Stomach (tissue), 9 donors: Measurements from ENCODE around the gene TRNP1. TPM values are rescaled to one million over a fixed set of nuclear protein-coding genes. Genes with fewer than 3 reads are reported as not detected.

Source experiments
- DNase-seq, 2 donors: peaks; one replicate each; pipeline versions ENCODE4 v3.0.0 to v3.0.0-alpha.2; 2013 to 2019
- H3K27ac ChIP-seq, 5 donors: fragments of 200-600 bp in 4 of 5; sonication (generic) in 4 of 5; one replicate each; pipeline ENCODE4 v1.5.1; 2013 to 2019; ENCODE audit warnings: mild to moderate bottlenecking in 1 of 5, moderate library complexity in 1 of 5
- H3K27me3 ChIP-seq, 3 donors: fragments of 200-600 bp; sonication (generic); one replicate each; pipeline ENCODE4 v1.5.1; 2017 to 2019; ENCODE audit warnings: mixed run types in 1 of 3
- H3K36me3 ChIP-seq, 4 donors: fragments of 200-600 bp; sonication (generic); 1 replicate in 3 of 4; 2 replicates in 1 of 4; pipeline ENCODE4 v1.5.1; 2016 to 2019
- H3K4me1 ChIP-seq, 4 donors: fragments of 200-600 bp; sonication (generic); one replicate each; pipeline ENCODE4 v1.5.1; 2016 to 2019
- H3K4me3 ChIP-seq, 4 donors: fragments of 200-600 bp; sonication (generic) in 3 of 4; one replicate each; pipeline ENCODE4 v1.5.1; 2016 to 2019; ENCODE audit warnings: mild to moderate bottlenecking in 1 of 4
- H3K9me3 ChIP-seq, 4 donors: fragments of 200-600 bp; sonication (generic); one replicate each; pipeline ENCODE4 v1.5.1; 2016 to 2019
- CTCF ChIP-seq, 7 experiments: fragments of 450-650 bp in 4 of 7; fragments of 200-600 bp in 3 of 7; sonication (generic) in 3 of 7; IDR thresholded peaks; one replicate each; pipeline ENCODE4 v1.5.1; 2016 to 2019; ENCODE audit warnings: antibody characterized with exemption in 7 of 7, control low read depth in 2 of 7, mild to moderate bottlenecking in 1 of 7
- EP300 ChIP-seq: sonication (generic); formaldehyde crosslinking; IDR thresholded peaks from one replicate; pipeline ENCODE4 v1.6.1; 2017; ENCODE audit warnings: antibody characterized with exemption
- POLR2A ChIP-seq, 4 donors: fragments of 450-650 bp; IDR thresholded peaks; one replicate each; pipeline ENCODE4 v1.6.1; 2016; ENCODE audit warnings: antibody characterized with exemption in 4 of 4, control low read depth in 2 of 4, mild to moderate bottlenecking in 1 of 4, moderate library complexity in 1 of 4
- POLR2AphosphoS5 ChIP-seq, 3 donors: sonication (generic); formaldehyde crosslinking; IDR thresholded peaks; one replicate each; pipeline ENCODE4 v1.6.1; 2016; ENCODE audit warnings: antibody characterized with exemption in 3 of 3
- WGBS, 5 donors: extraction: QIAGEN DNeasy Blood & Tissue Kit in 3 of 5; methylation state at CpG; one replicate each; pipeline versions ENCODE4 v1.1.5 to v1.1.7; 2013 to 2018; 5-methylcytosine and 5-hydroxymethylcytosine counted together
- intact Hi-C: fragments of 100-400 bp; cut with DNase I; formaldehyde crosslinking; loops from one replicate; pipeline ENCODE4 v1.15.1; 2023; ENCODE audit warnings: low total_unique reads
- polyA plus RNA-seq, 3 donors: library from polyadenylated mRNA; stranded (reverse); fragments of 200-250 nt; gene quantifications; one replicate each; pipeline ENCODE4 v1.2.3, GENCODE V29; 2013
- total RNA-seq, 5 donors: library from RNA; depleted of rRNA; stranded (reverse); fragments of >200 nt; gene quantifications; one replicate each; pipeline versions ENCODE4 v1.1.0 to v1.2.3, GENCODE V29; 2014 to 2016
- donor health status: healthy with polysubstance abuse.
- donor health status: Bipolar disorder and iron deficiency.
- donor health status: healthy.

TRNP1 gene
- total and polyA plus RNA-seq, 8 donors = 1.7 to 216 (median 107) TPM

- H3K36me3 ChIP-seq = peaks cover 0 to 9% (median 2%) of the 10 kb centered on the region in 4 donors
- intact Hi-C loops = loop anchor here (10.0 kb wide), 1 partner anchor 49 kb away; no protein-coding TSS in a partner anchor
- peak overlapping the region; percentile 16 to 90 (median 86) for H3K27ac ChIP-seq
- peaks cover 0 to 48% (median 17%) of the 10 kb centered on the region in 3 donors for H3K27me3 ChIP-seq
- DNase-seq = peak in 1 of 2 donors; percentile 28
- 17 to 74% (median 52%) methylated on average over 1 of the region's 1 CpG for WGBS, 5 donors
- TF ChIP-seq CTCF (IDR thresholded peaks at IDR 0.05) (no peak), POLR2A (IDR thresholded peaks at IDR 0.05) (no peak), POLR2AphosphoS5 (IDR thresholded peaks at IDR 0.05) (no peak), EP300 (no peak)
- H3K4me3 ChIP-seq = peak overlapping the region; percentile 82 to 94 (median 88)
- no peaks in the 10 kb centered on the region for H3K9me3 ChIP-seq
- peaks cover 60 to 94% (median 81%) of the 10 kb centered on the region in 4 donors for H3K4me1 ChIP-seq
Observed at GRCh38 chr1:26996024-26996423, 2.5 kb downstream of the TRNP1 start.

DNA sequence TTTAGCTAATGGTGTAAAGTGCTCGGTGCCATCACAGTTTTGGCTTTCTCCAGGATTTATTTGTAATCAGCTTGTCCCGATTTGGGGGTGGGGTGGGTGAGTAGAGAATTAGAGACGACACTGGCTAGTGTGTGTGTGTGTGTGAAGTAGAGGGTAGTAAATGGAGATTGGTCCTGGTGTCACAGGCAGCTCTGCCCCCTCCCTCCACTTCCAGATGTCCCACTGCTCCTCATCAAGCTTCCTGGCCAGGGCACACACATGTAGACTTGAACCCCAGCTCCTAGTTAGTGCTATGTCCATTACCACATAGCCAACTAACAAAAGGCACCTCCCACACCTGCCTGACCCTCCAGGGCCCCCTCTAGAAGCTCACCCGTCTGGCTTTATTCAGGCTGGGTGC, 3.2 kb downstream of the TRNP1 start:
- intact Hi-C loops = loop anchor here (10.0 kb wide), 1 partner anchor 48 kb away; no protein-coding TSS in a partner anchor
- TF ChIP-seq POLR2A (IDR thresholded peaks at IDR 0.05) (no peak), EP300 (no peak), POLR2AphosphoS5 (IDR thresholded peaks at IDR 0.05) (no peak), CTCF (IDR thresholded peaks at IDR 0.05) (no peak)
- WGBS, 5 donors = 46 to 53% (median 49%) methylated on average over 4 of the region's 4 CpGs
- Histone ChIP-seq H3K36me3 (peaks cover 0 to 9% (median 2%) of the 10 kb centered on the region in 4 donors), H3K27me3 (peaks cover 0 to 42% (median 17%) of the 10 kb centered on the region in 3 donors), H3K4me1 (peaks cover 56 to 94% (median 78%) of the 10 kb centered on the region in 4 donors), H3K4me3 (peak overlapping the region in 3 of 4 donors; percentile 87 to 94 (median 90)), H3K27ac (peak overlapping the region; percentile 18 to 90 (median 86)), H3K9me3 (no peaks in the 10 kb centered on the region)
- DNase-seq = peak in 1 of 2 donors; percentile 20

GRCh38 chr1:26998429-26999300, 5.2 kb downstream of the TRNP1 start:
- TF ChIP-seq POLR2AphosphoS5 (IDR thresholded peaks at IDR 0.05) = peak in 1 of 3 donors; percentile 53
- no peak for TF ChIP-seq POLR2A (IDR thresholded peaks at IDR 0.05)
- TF ChIP-seq EP300 = no peak
- no peak for TF ChIP-seq CTCF (IDR thresholded peaks at IDR 0.05)
- DNase-seq = peak in 1 of 2 donors; percentile 39
- H3K27me3 ChIP-seq = peaks cover 0 to 22% (median 6%) of the 10 kb centered on the region in 3 donors
- intact Hi-C loops = loop anchor here (10.0 kb wide), 1 partner anchor 46 kb away; no protein-coding TSS in a partner anchor
- no peaks in the 10 kb centered on the region for H3K9me3 ChIP-seq
- peak overlapping the region; percentile 56 to 90 (median 86) for H3K27ac ChIP-seq
- peak overlapping the region in 1 of 4 donors; percentile 90 for H3K4me3 ChIP-seq
- peaks cover 0 to 9% (median 2%) of the 10 kb centered on the region in 4 donors for H3K36me3 ChIP-seq
- 79 to 90% (median 84%) methylated on average over 11 of the region's 11 CpGs for WGBS, 5 donors
- peaks cover 46 to 93% (median 78%) of the 10 kb centered on the region in 4 donors for H3K4me1 ChIP-seq

DNA sequence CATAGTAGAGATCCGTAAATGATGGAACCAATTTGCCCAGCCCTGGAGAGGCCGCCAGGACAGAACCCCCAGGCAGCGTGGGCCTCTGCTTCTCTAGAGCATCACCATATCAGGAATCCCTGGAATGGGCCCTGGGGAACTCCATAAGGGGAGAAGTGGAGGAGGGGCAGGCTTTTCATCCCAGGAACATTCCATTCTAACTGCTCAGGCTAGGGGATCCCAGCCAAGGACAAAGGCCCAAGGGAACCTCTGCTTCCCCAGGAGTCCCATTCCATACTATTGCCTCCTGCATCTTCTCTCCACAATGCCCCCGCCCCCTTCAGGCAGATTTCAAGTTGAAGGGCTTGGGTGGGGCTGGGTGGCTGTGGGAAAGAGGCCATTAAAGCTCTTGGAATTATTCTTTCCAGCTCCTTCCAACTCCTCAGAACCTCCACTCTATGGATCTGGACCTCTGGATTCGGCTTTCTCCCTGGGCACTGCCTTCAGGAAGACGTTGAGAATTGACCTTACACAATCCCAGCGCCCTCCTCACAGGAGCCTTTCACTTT, 6.0 kb downstream of the TRNP1 start:
- peaks cover 0 to 9% (median 2%) of the 10 kb centered on the region in 4 donors for H3K36me3 ChIP-seq
- WGBS, 5 donors = 55 to 75% (median 59%) methylated on average over 7 of the region's 7 CpGs
- TF ChIP-seq EP300 = peak; percentile 51
- TF ChIP-seq CTCF (IDR thresholded peaks at IDR 0.05) = no peak
- TF ChIP-seq POLR2A (IDR thresholded peaks at IDR 0.05) = no peak
- peak; percentile 45 to 68 (median 66) for TF ChIP-seq POLR2AphosphoS5 (IDR thresholded peaks at IDR 0.05)
- peak overlapping the region; percentile 56 to 90 (median 86) for H3K27ac ChIP-seq
- intact Hi-C loops = loop anchor here (10.0 kb wide), 1 partner anchor 45 kb away; no protein-coding TSS in a partner anchor
- peak; percentile 58 to 86 for DNase-seq
- H3K4me1 ChIP-seq = peaks cover 54 to 98% (median 83%) of the 10 kb centered on the region in 4 donors
- no peaks in the 10 kb centered on the region for H3K9me3 ChIP-seq
- H3K4me3 ChIP-seq = no peak overlapping the region
- peaks cover 0 to 15% (median 5%) of the 10 kb centered on the region in 3 donors for H3K27me3 ChIP-seq
